Retinal pigment epithelial cell (primary cell): Measurements from ENCODE around the gene AHCYL2.

Experiments
- DNase-seq: peaks from one replicate; pipeline ENCODE4 v3.0.0-alpha.2; 2010; ENCODE audit warnings: low read depth
- H3K4me3 ChIP-seq: 2 replicates; pipeline ENCODE4 v1.5.1; 2011; ENCODE audit warnings: mild to moderate bottlenecking, low read length, control low read depth, moderate library complexity
- CTCF ChIP-seq: conservative IDR thresholded peaks from 2 replicates; pipeline ENCODE4 v1.5.1; 2011; ENCODE audit warnings: low read depth, low read length, control low read depth, inconsistent platforms

Gene AHCYL2

DNA sequence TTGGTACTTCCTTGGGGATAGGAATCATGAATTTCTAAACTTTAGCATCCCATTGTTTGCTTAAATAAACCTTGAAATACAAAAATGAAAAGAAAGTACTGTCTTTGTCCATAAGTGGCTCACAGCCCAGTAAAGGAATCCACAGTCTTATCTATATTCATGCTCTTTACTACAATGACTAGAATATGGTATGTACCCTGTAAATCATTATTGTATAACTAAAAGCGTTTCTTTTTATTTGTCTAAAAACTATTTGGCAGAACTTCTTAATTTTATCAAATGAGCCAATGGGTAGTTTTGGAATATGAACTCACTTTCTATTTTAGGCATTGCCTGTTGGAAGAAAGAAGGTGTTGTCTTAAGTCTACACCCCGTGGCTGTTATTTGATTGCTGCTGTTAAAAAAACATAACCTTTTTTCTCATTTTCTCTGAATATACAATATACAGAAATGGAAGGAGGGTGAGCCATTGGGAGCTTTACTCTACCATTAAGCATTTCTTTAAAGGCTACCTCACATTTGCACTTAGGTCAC lies 197.0 kb downstream of the AHCYL2 start:
- DNase-seq: no peak
- no peak for TF ChIP-seq CTCF
- H3K4me3 ChIP-seq: no peak overlapping the region

DNA sequence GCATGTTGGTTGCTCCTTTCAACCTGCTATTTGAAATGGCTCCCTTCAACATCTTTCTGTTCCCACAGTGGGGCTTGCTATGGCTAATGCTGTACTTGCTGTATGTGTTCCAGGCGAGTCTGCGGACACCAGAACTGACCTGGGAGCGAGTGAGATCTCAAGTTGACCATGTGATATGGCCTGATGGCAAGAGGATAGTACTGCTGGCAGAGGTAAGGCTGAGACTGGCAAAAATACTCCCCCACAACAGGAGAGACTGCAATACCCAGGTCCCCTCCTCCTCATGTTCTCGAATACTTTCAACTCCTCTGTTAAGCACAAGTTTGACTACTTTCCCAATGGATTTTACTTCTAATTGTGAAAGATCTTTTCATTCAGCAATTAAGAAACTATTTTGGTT lies 197.9 kb downstream of the AHCYL2 start:
- no peak overlapping the region for H3K4me3 ChIP-seq
- no peak for DNase-seq
- TF ChIP-seq CTCF: no peak

DNA sequence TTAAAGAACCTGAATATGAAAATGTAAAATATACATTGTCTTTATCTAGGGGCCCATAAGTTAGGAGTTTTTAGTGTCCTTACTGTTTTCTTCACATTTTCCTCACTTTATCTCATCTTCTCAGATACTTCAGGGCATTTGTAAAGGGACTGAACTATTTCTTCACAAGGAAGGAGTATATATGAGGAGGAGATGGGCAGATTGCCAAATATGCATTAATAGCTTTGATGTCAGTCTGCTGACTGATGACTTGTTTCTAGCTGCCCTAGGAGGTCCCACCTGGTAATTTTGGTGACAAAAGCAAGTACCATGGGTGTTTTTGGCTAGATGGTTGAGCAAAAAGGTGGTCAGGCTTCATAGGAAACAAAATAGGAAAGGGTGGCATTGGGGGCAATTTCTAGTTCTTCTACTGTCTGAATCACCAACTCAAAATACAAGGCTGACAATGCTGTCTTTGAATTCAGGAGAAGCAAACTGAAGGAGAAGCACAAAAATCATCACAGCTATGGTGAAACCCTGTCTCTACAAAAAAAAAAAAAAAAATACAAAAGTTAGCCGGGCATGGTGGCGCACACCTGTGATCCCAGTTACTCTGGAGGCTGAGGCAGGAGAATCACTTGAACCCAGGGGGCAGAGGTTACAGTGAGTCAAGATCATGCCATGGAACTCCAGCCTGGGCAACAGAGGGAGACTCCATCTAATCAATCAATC lies 199.0 kb downstream of the AHCYL2 start:
- no peak overlapping the region for H3K4me3 ChIP-seq
- TF ChIP-seq CTCF: no peak
- no peak for DNase-seq

- no peak for DNase-seq
- TF ChIP-seq CTCF: no peak
- no peak overlapping the region for H3K4me3 ChIP-seq
Measured at GRCh38 chr7:129426482-129426881, 201.7 kb downstream of the AHCYL2 start.

GRCh38 chr7:129427526-129428045 lies 202.8 kb downstream of the AHCYL2 start:
- no peak for DNase-seq
- no peak for TF ChIP-seq CTCF
- no peak overlapping the region for H3K4me3 ChIP-seq

DNA sequence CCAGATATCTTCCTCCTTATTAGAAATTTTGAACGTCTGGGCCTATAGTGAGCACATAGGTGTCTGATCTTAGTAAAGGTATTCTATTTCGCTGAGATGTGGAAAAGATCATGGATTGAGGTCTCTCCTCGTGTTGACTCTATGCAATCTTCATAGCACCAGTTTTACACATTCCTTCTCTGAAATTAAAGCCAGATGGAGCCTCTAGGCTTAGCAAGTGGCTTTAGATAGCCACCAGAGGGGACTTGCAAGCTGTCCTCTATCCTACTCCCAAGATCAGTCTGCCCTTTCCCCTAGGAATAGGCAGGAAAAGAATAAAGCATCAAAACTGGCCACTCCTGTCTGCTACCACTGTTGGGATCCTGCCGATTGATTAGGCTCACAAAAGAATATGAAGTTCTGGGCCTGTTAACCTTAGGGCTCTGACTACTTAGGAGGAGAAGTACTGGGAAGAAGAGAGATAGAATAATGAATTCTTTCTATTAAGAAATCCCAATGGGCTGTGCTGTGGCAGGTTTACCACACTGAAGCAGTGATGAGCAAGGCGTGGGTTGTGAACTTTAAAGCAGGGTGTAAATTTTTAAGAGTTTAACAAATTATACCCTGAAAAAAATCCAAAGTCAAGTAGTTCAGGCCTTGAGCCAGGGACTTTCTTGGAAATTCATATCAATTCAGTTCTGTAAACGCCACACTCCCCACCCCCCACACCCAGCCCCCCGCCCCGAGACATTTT lies 207.2 kb downstream of the AHCYL2 start:
- DNase-seq: no peak
- no peak overlapping the region for H3K4me3 ChIP-seq
- TF ChIP-seq CTCF: no peak
